ENCODE measurements around the gene RALGDS. TPM values are rescaled to one million over a fixed set of nuclear protein-coding genes. Genes with fewer than 3 reads are reported as not detected.

RALGDS gene
- total and polyA plus RNA-seq, 2 experiments from 2014 or later = 8.6 to 20.3 TPM

DNA sequence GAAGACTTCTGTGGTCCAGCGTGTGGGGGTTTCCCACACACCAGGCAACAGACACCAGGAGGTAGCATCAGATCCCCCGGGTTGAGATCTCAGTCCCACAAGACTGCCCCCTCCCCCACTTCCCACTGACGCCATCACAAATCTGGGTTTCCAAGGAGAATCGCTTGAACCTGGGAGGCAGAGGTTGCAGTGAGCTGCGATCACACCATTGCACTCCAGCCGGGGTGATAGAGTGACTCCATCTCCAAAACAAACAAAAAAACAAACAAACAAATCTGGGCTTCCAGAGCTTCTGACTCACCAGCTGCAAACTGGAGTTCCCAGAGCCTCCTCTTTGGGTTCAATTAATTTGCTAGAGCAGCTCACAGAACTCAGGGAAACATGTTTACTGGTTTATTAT is 47.4 kb upstream of the RALGDS start:
- Mint-ChIP-seq H3K4me1 (0 out of 3 replicates have a peak, but pooled peaks cover 4% of the 10 kb centered on the region), H3K4me3 (no peak overlapping the region; the same call in 2 of the 3 replicates), H3K9me3 (no peaks in the 10 kb centered on the region), H3K36me3 (ENCODE audit: low read depth) (no peaks in the 10 kb centered on the region), H3K27ac (no peak overlapping the region), H3K27me3 (ENCODE audit: insufficient read depth, low read depth, poor library complexity) (peaks cover 23% of the 10 kb centered on the region)
- no peaks in the 10 kb centered on the region for H3K4me1 ChIP-seq (ENCODE audit: insufficient read depth)
- DNase-seq (ENCODE audit: low spot score) (no peak), ATAC-seq (no peak)
- H3K79me2 ChIP-seq (replicated peaks; ENCODE audit: insufficient read depth) = no peaks in the 10 kb centered on the region
- no peaks in the 10 kb centered on the region for H3K36me3 ChIP-seq (ENCODE audit: insufficient read depth)
- H3K4me2 ChIP-seq = no peak overlapping the region
- peaks cover 1% of the 10 kb centered on the region; the same call in 1 of the 2 replicates for H3K27me3 ChIP-seq (ENCODE audit: insufficient read depth)
- no peak overlapping the region for H3K4me3 ChIP-seq
- H4K20me1 ChIP-seq (replicated peaks; ENCODE audit: insufficient read depth) = no peaks in the 10 kb centered on the region
- no peak overlapping the region for H3K27ac ChIP-seq (ENCODE audit: low read depth)
- no peaks in the 10 kb centered on the region for H3K9me2 ChIP-seq (ENCODE audit: insufficient read depth)
- no peak overlapping the region for H2AFZ ChIP-seq
- no peak for TF ChIP-seq EZH2phosphoT487 (IDR thresholded peaks at IDR 0.05; ENCODE audit: unreplicated experiment)
- no peak for TF ChIP-seq EZH2 (IDR thresholded peaks at IDR 0.05; ENCODE audit: low read depth, unreplicated experiment)
- no peak for TF ChIP-seq POLR2AphosphoS5 (IDR thresholded peaks at IDR 0.05; ENCODE audit: low read depth)
- TF ChIP-seq, protein P1, sequence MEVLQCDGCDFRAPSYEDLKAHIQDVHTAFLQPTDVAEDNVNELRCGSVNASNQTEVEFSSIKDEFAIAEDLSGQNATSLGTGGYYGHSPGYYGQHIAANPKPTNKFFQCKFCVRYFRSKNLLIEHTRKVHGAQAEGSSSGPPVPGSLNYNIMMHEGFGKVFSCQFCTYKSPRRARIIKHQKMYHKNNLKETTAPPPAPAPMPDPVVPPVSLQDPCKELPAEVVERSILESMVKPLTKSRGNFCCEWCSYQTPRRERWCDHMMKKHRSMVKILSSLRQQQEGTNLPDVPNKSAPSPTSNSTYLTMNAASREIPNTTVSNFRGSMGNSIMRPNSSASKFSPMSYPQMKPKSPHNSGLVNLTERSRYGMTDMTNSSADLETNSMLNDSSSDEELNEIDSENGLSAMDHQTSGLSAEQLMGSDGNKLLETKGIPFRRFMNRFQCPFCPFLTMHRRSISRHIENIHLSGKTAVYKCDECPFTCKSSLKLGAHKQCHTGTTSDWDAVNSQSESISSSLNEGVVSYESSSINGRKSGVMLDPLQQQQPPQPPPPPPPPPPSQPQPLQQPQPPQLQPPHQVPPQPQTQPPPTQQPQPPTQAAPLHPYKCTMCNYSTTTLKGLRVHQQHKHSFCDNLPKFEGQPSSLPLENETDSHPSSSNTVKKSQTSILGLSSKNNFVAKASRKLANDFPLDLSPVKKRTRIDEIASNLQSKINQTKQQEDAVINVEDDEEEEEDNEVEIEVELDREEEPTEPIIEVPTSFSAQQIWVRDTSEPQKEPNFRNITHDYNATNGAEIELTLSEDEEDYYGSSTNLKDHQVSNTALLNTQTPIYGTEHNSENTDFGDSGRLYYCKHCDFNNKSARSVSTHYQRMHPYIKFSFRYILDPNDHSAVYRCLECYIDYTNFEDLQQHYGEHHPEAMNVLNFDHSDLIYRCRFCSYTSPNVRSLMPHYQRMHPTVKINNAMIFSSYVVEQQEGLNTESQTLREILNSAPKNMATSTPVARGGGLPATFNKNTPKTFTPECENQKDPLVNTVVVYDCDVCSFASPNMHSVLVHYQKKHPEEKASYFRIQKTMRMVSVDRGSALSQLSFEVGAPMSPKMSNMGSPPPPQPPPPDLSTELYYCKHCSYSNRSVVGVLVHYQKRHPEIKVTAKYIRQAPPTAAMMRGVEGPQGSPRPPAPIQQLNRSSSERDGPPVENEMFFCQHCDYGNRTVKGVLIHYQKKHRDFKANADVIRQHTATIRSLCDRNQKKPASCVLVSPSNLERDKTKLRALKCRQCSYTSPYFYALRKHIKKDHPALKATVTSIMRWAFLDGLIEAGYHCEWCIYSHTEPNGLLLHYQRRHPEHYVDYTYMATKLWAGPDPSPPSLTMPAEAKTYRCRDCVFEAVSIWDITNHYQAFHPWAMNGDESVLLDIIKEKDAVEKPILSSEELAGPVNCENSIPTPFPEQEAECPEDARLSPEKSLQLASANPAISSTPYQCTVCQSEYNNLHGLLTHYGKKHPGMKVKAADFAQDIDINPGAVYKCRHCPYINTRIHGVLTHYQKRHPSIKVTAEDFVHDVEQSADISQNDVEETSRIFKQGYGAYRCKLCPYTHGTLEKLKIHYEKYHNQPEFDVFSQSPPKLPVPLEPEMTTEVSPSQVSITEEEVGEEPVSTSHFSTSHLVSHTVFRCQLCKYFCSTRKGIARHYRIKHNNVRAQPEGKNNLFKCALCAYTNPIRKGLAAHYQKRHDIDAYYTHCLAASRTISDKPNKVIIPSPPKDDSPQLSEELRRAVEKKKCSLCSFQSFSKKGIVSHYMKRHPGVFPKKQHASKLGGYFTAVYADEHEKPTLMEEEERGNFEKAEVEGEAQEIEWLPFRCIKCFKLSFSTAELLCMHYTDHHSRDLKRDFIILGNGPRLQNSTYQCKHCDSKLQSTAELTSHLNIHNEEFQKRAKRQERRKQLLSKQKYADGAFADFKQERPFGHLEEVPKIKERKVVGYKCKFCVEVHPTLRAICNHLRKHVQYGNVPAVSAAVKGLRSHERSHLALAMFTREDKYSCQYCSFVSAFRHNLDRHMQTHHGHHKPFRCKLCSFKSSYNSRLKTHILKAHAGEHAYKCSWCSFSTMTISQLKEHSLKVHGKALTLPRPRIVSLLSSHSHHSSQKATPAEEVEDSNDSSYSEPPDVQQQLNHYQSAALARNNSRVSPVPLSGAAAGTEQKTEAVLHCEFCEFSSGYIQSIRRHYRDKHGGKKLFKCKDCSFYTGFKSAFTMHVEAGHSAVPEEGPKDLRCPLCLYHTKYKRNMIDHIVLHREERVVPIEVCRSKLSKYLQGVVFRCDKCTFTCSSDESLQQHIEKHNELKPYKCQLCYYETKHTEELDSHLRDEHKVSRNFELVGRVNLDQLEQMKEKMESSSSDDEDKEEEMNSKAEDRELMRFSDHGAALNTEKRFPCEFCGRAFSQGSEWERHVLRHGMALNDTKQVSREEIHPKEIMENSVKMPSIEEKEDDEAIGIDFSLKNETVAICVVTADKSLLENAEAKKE (CRISPR knock-in tag; IDR thresholded peaks at IDR 0.05) = no peak
- no peak for TF ChIP-seq CREB1 (CRISPR knock-in tag; IDR thresholded peaks at IDR 0.05; ENCODE audit: low read depth)
- TF ChIP-seq, protein P2, sequence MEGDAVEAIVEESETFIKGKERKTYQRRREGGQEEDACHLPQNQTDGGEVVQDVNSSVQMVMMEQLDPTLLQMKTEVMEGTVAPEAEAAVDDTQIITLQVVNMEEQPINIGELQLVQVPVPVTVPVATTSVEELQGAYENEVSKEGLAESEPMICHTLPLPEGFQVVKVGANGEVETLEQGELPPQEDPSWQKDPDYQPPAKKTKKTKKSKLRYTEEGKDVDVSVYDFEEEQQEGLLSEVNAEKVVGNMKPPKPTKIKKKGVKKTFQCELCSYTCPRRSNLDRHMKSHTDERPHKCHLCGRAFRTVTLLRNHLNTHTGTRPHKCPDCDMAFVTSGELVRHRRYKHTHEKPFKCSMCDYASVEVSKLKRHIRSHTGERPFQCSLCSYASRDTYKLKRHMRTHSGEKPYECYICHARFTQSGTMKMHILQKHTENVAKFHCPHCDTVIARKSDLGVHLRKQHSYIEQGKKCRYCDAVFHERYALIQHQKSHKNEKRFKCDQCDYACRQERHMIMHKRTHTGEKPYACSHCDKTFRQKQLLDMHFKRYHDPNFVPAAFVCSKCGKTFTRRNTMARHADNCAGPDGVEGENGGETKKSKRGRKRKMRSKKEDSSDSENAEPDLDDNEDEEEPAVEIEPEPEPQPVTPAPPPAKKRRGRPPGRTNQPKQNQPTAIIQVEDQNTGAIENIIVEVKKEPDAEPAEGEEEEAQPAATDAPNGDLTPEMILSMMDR (conservative IDR thresholded peaks at IDR 0.05; ENCODE audit: low read depth in 2 of 2) = no peak
- TF ChIP-seq ZNF331 (CRISPR knock-in tag; IDR thresholded peaks at IDR 0.05; ENCODE audit: low read depth) = no peak
- TF ChIP-seq NANOG (IDR thresholded peaks at IDR 0.05; ENCODE audit: borderline replicate concordance) = no peak
- no peak for TF ChIP-seq JUNB (IDR thresholded peaks at IDR 0.05; ENCODE audit: unreplicated experiment)
- TF ChIP-seq, protein P3, sequence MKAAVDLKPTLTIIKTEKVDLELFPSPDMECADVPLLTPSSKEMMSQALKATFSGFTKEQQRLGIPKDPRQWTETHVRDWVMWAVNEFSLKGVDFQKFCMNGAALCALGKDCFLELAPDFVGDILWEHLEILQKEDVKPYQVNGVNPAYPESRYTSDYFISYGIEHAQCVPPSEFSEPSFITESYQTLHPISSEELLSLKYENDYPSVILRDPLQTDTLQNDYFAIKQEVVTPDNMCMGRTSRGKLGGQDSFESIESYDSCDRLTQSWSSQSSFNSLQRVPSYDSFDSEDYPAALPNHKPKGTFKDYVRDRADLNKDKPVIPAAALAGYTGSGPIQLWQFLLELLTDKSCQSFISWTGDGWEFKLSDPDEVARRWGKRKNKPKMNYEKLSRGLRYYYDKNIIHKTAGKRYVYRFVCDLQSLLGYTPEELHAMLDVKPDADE (IDR thresholded peaks at IDR 0.05) = no peak
- no peaks in the 10 kb centered on the region for H3F3A ChIP-seq (replicated peaks; ENCODE audit: low read depth)
